ENCODE measurements around the gene RASA2. TPM values are rescaled to one million over a fixed set of nuclear protein-coding genes. Genes with fewer than 3 reads are reported as not detected.

Gene RASA2
- total and polyA plus RNA-seq, 2 of the 8 experiments (the other 6 are each of a cell fraction or from before 2014, with no cell fraction given), result 3.5 to 15.9 TPM

DNA sequence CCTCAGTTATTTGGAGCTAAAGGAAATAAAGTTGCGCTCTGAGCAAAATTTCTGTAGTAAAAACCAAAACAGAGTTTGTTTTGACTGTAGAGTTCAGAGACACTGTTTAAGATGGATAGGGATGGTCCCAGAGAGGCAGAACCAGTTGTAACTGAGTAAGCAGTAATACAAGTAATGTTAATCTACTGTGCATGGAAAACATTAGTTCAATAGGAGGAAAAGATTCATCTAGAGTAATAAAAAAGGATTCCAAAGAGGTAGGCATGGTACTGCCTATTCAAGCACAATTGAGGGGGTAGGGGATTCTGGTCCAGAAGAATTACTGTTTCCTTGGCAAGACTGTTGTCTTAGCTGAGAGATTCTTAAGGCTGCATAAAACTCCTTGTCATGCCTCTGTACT is 77.4 kb downstream of the RASA2 start:
- WGBS, 2 experiments (ENCODE audit: extremely low coverage in 1 of 2, insufficient coverage in 1 of 2, insufficient read length in 1 of 2, insufficient replicate concordance in 2 of 2, low coverage in 1 of 2, low lambda C conversion rate in 2 of 2, missing lambda C conversion rate in 1 of 2), result 100% methylated on average over 1 of the region's 1 CpG; no CpG with 5 or more reads in 1 of the 2 experiments
- ChIA-PET POLR2A (ENCODE audit: partially characterized antibody) (no interaction called here), CTCF (ENCODE audit: partially characterized antibody) (interaction anchor here (1.3 to 20.7 kb wide), 3 partner anchors 17 to 256 kb away, joined by 3 to 291 read pairs (median 5); no protein-coding TSS in a partner anchor)
- H3K36me3 ChIP-seq (ENCODE audit: control insufficient read depth in 2 of 4, insufficient read depth in 4 of 4, low read length in 3 of 4), result peaks cover 0 to 8% (median 0%) of the 10 kb centered on the region in 4 experiments; a peak in 2 of 8 replicates
- no peaks in the 10 kb centered on the region for H3K23me2 ChIP-seq (ENCODE audit: low read depth, low read length)
- no peak overlapping the region for H2BK20ac ChIP-seq (ENCODE audit: low read length)
- no peak overlapping the region for H2AK5ac ChIP-seq (ENCODE audit: low read depth, low read length)
- no peaks in the 10 kb centered on the region for H3K79me2 ChIP-seq (ENCODE audit: control insufficient read depth in 1 of 2, insufficient read depth in 2 of 2, low read length in 2 of 2)
- H3K56ac ChIP-seq (replicated peaks; ENCODE audit: insufficient read length, low read depth, low read length), result no peak overlapping the region
- no peak overlapping the region for H4K5ac ChIP-seq (ENCODE audit: insufficient read length, low read depth, low read length)
- no peak overlapping the region for H3K9ac ChIP-seq (replicated peaks in 1 of 4; ENCODE audit: extremely low read depth in 1 of 4, low read depth in 3 of 4, low read length in 3 of 4)
- no peak overlapping the region for H4K8ac ChIP-seq (ENCODE audit: extremely low read depth, insufficient read depth, low read length)
- H3K18ac ChIP-seq (ENCODE audit: extremely low read depth, low read length), result no peak overlapping the region
- no peak overlapping the region for H2AFZ ChIP-seq (ENCODE audit: low read length)
- no peak overlapping the region for H2BK12ac ChIP-seq (ENCODE audit: low read depth, low read length)
- no peaks in the 10 kb centered on the region for H3K9me3 ChIP-seq (ENCODE audit: insufficient read depth in 2 of 2, low read depth in 1 of 2, low read length in 1 of 2)
- no peak overlapping the region for H2BK5ac ChIP-seq (ENCODE audit: low read depth, low read length)
- no peak overlapping the region for H3K4me2 ChIP-seq (ENCODE audit: insufficient read depth in 1 of 2, low read depth in 2 of 2, low read length in 2 of 2)
- H3K23ac ChIP-seq (ENCODE audit: insufficient read length), result no peak overlapping the region
- FAIRE-seq (no peak), DNase-seq (ENCODE audit: low read depth in 1 of 2, low spot score in 2 of 2) (no peak)
- H3K4ac ChIP-seq (replicated peaks; ENCODE audit: insufficient read length, low read depth, low read length), result no peak overlapping the region
- no peak overlapping the region for H2BK120ac ChIP-seq (replicated peaks; ENCODE audit: low read depth, low read length)
- no peak overlapping the region for H3K4me3 ChIP-seq (ENCODE audit: extremely low read depth in 1 of 4, insufficient read depth in 2 of 4, low read depth in 3 of 4, low read length in 4 of 4)
- no peaks in the 10 kb centered on the region for H3K4me1 ChIP-seq (replicated peaks in 1 of 4; ENCODE audit: control insufficient read depth in 3 of 4, insufficient read depth in 4 of 4, low read length in 3 of 4)
- H3K14ac ChIP-seq (ENCODE audit: insufficient read length), result no peak overlapping the region
- no peaks in the 10 kb centered on the region for H4K20me1 ChIP-seq (replicated peaks in 1 of 2; ENCODE audit: control insufficient read depth in 1 of 2, insufficient read depth in 2 of 2, low read length in 2 of 2)
- H3K27me3 ChIP-seq (replicated peaks in 1 of 4; ENCODE audit: control insufficient read depth in 3 of 4, extremely low read depth in 1 of 4, insufficient read depth in 3 of 4, low read length in 3 of 4), result no peaks in the 10 kb centered on the region
- no peak overlapping the region for H2BK15ac ChIP-seq (ENCODE audit: low read length)
- no peak overlapping the region for H4K91ac ChIP-seq (replicated peaks; ENCODE audit: insufficient read length, low read length)
- H3K79me1 ChIP-seq (ENCODE audit: low read depth, low read length), result no peaks in the 10 kb centered on the region
- no peak overlapping the region for H3K27ac ChIP-seq (ENCODE audit: low read depth, low read length)
- TF ChIP-seq KDM5A (IDR thresholded peaks at IDR 0.05; ENCODE audit: low read length) (no peak), EZH2 (IDR thresholded peaks at IDR 0.05; ENCODE audit: low read depth, low read length, severe bottlenecking) (no peak), SP1 (IDR thresholded peaks at IDR 0.05; ENCODE audit: low read depth, low read length) (no peak), RXRA (IDR thresholded peaks at IDR 0.05; ENCODE audit: insufficient read depth, low read depth, low read length) (no peak), CTBP2 (IDR thresholded peaks at IDR 0.05; ENCODE audit: borderline replicate concordance, insufficient read depth, insufficient read length, low read length) (no peak), SUZ12 (IDR thresholded peaks at IDR 0.05; ENCODE audit: low read length) (no peak), POLR2AphosphoS5 (IDR thresholded peaks at IDR 0.05; ENCODE audit: low read depth, low read length) (no peak), SRF (IDR thresholded peaks at IDR 0.05; ENCODE audit: low read depth, low read length) (no peak), JUN (IDR thresholded peaks at IDR 0.05; ENCODE audit: low read depth, low read length) (no peak), SIX5 (IDR thresholded peaks at IDR 0.05; ENCODE audit: low read depth, low read length) (no peak), HDAC2 (IDR thresholded peaks at IDR 0.05; ENCODE audit: borderline replicate concordance in 1 of 2, low read depth in 2 of 2, low read length in 2 of 2) (no peak), TAF1 (IDR thresholded peaks at IDR 0.05; ENCODE audit: low read depth, low read length) (no peak), RNF2 (IDR thresholded peaks at IDR 0.05; ENCODE audit: borderline replicate concordance, low read depth, low read length, missing control alignments, poor library complexity, severe bottlenecking) (no peak)
- TF ChIP-seq, protein P1, sequence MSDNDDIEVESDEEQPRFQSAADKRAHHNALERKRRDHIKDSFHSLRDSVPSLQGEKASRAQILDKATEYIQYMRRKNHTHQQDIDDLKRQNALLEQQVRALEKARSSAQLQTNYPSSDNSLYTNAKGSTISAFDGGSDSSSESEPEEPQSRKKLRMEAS (IDR thresholded peaks at IDR 0.05), result no peak

Measured in H1 (cell line).